PC-9 (cell line): ENCODE data around the gene TRIM66. TPM values are rescaled to one million over a fixed set of nuclear protein-coding genes. Genes with fewer than 3 reads are reported as not detected.

Source experiments
- BruUV-seq: library from RNA; stranded (reverse); fragments of 400-500 nt; replicated peaks from 2 replicates; lab custom pipeline; 2021; lab: Mats Ljungman, UMichigan
- CTCF ChIA-PET: fragments of 300-600 bp; sonication (Branson Sonifier 250); formaldehyde crosslinking; loops from one replicate; lab custom pipeline; 2022; ENCODE audit warnings: antibody characterized with exemption; lab: Charles Lee
- POLR2A ChIA-PET: fragments of 300-600 bp; sonication (Branson Sonifier 250); formaldehyde crosslinking; loops from one replicate; lab custom pipeline; 2022; ENCODE audit warnings: antibody characterized with exemption; ENCODE audit not compliant: unreplicated experiment; lab: Charles Lee
- DNase-seq, 2 experiments: peaks; one replicate each; pipeline versions ENCODE4 v3.0.0 to v3.0.0-alpha.2; 2015 to 2022; ENCODE audit warnings: mixed read lengths in 1 of 2
- H2AFZ ChIP-seq: fragments of 200-600 bp; sonication (generic); 2 replicates; pipeline ENCODE4 v1.8.1; 2017; ENCODE audit warnings: antibody characterized with exemption
- H3F3A ChIP-seq: fragments of 200-600 bp; sonication (generic); 2 replicates; pipeline ENCODE4 v1.8.1; 2017; ENCODE audit warnings: antibody characterized with exemption, mild to moderate bottlenecking, low read depth; ENCODE audit not compliant: insufficient read depth
- H3K27ac ChIP-seq: fragments of 200-600 bp; sonication (generic); 2 replicates; pipeline ENCODE4 v1.6.1; 2016; ENCODE audit warnings: mixed run types
- H3K27me3 ChIP-seq: fragments of 200-600 bp; sonication (generic); 2 replicates; pipeline ENCODE4 v1.6.1; 2016; ENCODE audit warnings: low read depth, mixed run types; ENCODE audit not compliant: insufficient read depth
- H3K36me3 ChIP-seq: fragments of 200-600 bp; sonication (generic); 2 replicates; pipeline ENCODE4 v1.6.1; 2016; ENCODE audit warnings: low read depth, mixed run types
- H3K4me1 ChIP-seq: fragments of 200-600 bp; sonication (generic); replicated peaks from 2 replicates; pipeline ENCODE4 v1.6.1; 2016; ENCODE audit warnings: mixed run types; ENCODE audit not compliant: insufficient read depth
- H3K4me2 ChIP-seq: fragments of 200-600 bp; sonication (generic); 2 replicates; pipeline ENCODE4 v1.6.1; 2017; ENCODE audit warnings: mixed run types
- H3K4me3 ChIP-seq: fragments of 200-600 bp; sonication (generic); 2 replicates; pipeline ENCODE4 v1.6.1; 2016; ENCODE audit warnings: mixed run types
- H3K79me2 ChIP-seq: fragments of 200-600 bp; sonication (generic); 2 replicates; pipeline ENCODE4 v1.6.1; 2017; ENCODE audit warnings: low read depth, mixed run types
- H3K9me2 ChIP-seq: fragments of 200-600 bp; sonication (generic); 2 replicates; pipeline ENCODE4 v1.8.1; 2017; ENCODE audit warnings: mild to moderate bottlenecking; ENCODE audit not compliant: insufficient read depth
- H3K9me3 ChIP-seq: fragments of 200-600 bp; sonication (generic); 2 replicates; pipeline ENCODE4 v1.8.1; 2016; ENCODE audit warnings: low read depth; ENCODE audit not compliant: insufficient read depth
- H4K20me1 ChIP-seq: fragments of 200-600 bp; sonication (generic); 2 replicates; pipeline ENCODE4 v1.8.1; 2017; ENCODE audit not compliant: insufficient read depth
- CTCF ChIP-seq: fragments of 200-600 bp; sonication (generic); conservative IDR thresholded peaks from 2 replicates; pipeline ENCODE4 v1.6.1; 2017; ENCODE audit warnings: mixed run types, antibody characterized with exemption, mild to moderate bottlenecking, moderate library complexity
- EZH2 ChIP-seq: fragments of 200-600 bp; sonication (generic); IDR thresholded peaks from 2 replicates; pipeline ENCODE4 v1.8.0; 2017; ENCODE audit warnings: antibody characterized with exemption, low read depth
- intact Hi-C: fragments of 100-400 bp; cut with micrococcal nuclease; formaldehyde crosslinking; loops from one replicate; pipeline ENCODE4 v1.10.0; 2022; ENCODE audit not compliant: unreplicated experiment
- total RNA-seq: library from RNA; stranded (reverse); gene quantifications from 2 replicates; pipeline ENCODE4 v1.2.3, GENCODE V29; 2021

The TRIM66 gene
- total RNA-seq, 1 experiment from 2014 or later, result 17.0 TPM

GRCh38 chr11:8649361-8649760 is 33.1 kb downstream of the TRIM66 start:
- Histone ChIP-seq H3K9me2 (no peaks in the 10 kb centered on the region), H4K20me1 (no peaks in the 10 kb centered on the region), H2AFZ (no peak overlapping the region), H3K79me2 (no peaks in the 10 kb centered on the region), H3K27ac (no peak overlapping the region), H3K4me2 (no peak overlapping the region), H3F3A (no peaks in the 10 kb centered on the region), H3K4me1 (no peaks in the 10 kb centered on the region), H3K4me3 (no peak overlapping the region), H3K27me3 (no peaks in the 10 kb centered on the region), H3K9me3 (no peaks in the 10 kb centered on the region), H3K36me3 (no peaks in the 10 kb centered on the region)
- ChIA-PET CTCF (no interaction called here), POLR2A (no interaction called here)
- BruUV-seq, result no TSS peak
- TF ChIP-seq CTCF, result no peak
- TF ChIP-seq EZH2, result no peak
- no peak for DNase-seq
- intact Hi-C loops, result no loop called here

- no peak overlapping the region for H2AFZ ChIP-seq
- no peaks in the 10 kb centered on the region for H3K27me3 ChIP-seq
- BruUV-seq, result no TSS peak
- no peaks in the 10 kb centered on the region for H3K36me3 ChIP-seq
- H3K9me2 ChIP-seq, result no peaks in the 10 kb centered on the region
- CTCF ChIA-PET, result no interaction called here
- H3K4me1 ChIP-seq, result no peaks in the 10 kb centered on the region
- H3K79me2 ChIP-seq, result no peaks in the 10 kb centered on the region
- TF ChIP-seq CTCF (no peak), EZH2 (no peak)
- POLR2A ChIA-PET, result interaction anchor here (0.6 kb wide), 1 partner anchor 368 kb away, joined by 3 read pairs; no protein-coding TSS in a partner anchor
- no peak for DNase-seq
- H3K4me3 ChIP-seq, result no peak overlapping the region
- no peak overlapping the region for H3K27ac ChIP-seq
- no peaks in the 10 kb centered on the region for H3K9me3 ChIP-seq
- H3F3A ChIP-seq, result no peaks in the 10 kb centered on the region
- intact Hi-C loops, result no loop called here
- no peak overlapping the region for H3K4me2 ChIP-seq
- no peaks in the 10 kb centered on the region for H4K20me1 ChIP-seq
These were observed 35.6 kb downstream of the TRIM66 start for GRCh38 chr11:8646873-8647272.

- CTCF ChIA-PET, result no interaction called here
- no TSS peak for BruUV-seq
- H3K4me3 ChIP-seq, result no peak overlapping the region
These were observed 40.1 kb downstream of the TRIM66 start for GRCh38 chr11:8642196-8642841.

More at GRCh38 chr11:8642196-8642841, 40.1 kb downstream of the TRIM66 start:
- no peaks in the 10 kb centered on the region for H3K9me3 ChIP-seq
- POLR2A ChIA-PET, result no interaction called here
- TF ChIP-seq EZH2, result no peak
- TF ChIP-seq CTCF, result no peak
- H3K4me2 ChIP-seq, result no peak overlapping the region
- H3K79me2 ChIP-seq, result no peaks in the 10 kb centered on the region
- no peak overlapping the region for H3K27ac ChIP-seq
- no peaks in the 10 kb centered on the region for H3K36me3 ChIP-seq
- no peaks in the 10 kb centered on the region for H3K4me1 ChIP-seq
- no peak overlapping the region for H2AFZ ChIP-seq
- H3K9me2 ChIP-seq, result no peaks in the 10 kb centered on the region
- H3F3A ChIP-seq, result no peaks in the 10 kb centered on the region
- H4K20me1 ChIP-seq, result no peaks in the 10 kb centered on the region
- no peak for DNase-seq
- H3K27me3 ChIP-seq, result no peaks in the 10 kb centered on the region
- intact Hi-C loops, result no loop called here
